RWPE1 (cell line): ENCODE results near the gene HK3.

Experiments
- CTCF ChIA-PET: fragments of 350-600 bp; sonication (Branson Sonifier 250); formaldehyde crosslinking; extraction: SDS; loops from one replicate; lab custom pipeline; 2021; lab: Yijun Ruan, JAX
- POLR2A ChIA-PET: fragments of 400-600 bp; formaldehyde crosslinking; extraction: SDS; loops from one replicate; lab custom pipeline; 2020; ENCODE audit warnings: antibody characterized with exemption; ENCODE audit not compliant: low non-redundant PET; lab: Yijun Ruan, JAX
- DNase-seq: peaks from one replicate; pipeline ENCODE4 v3.0.0; 2012; ENCODE audit warnings: low spot score
- H3K27ac ChIP-seq: fragments of 450-650 bp; 2 replicates; pipeline ENCODE4 v1.5.1; 2017
- CTCF ChIP-seq: fragments of 450-650 bp; conservative IDR thresholded peaks from 2 replicates; pipeline ENCODE4 v1.5.1; 2017; ENCODE audit warnings: low read depth, mild to moderate bottlenecking

The HK3 gene

GRCh38 chr5:176888016-176888864, 10.9 kb downstream of the HK3 start:
- no peak for DNase-seq
- ChIA-PET POLR2A (no interaction called here), CTCF (interaction anchor here (0.7 kb wide), 1 partner anchor 58 kb away, joined by 3 read pairs; no protein-coding TSS in a partner anchor)
- no peak for TF ChIP-seq CTCF
- H3K27ac ChIP-seq = no peak overlapping the region

- no peak for TF ChIP-seq CTCF
- POLR2A ChIA-PET = no interaction called here
- CTCF ChIA-PET = no interaction called here
- no peak overlapping the region for H3K27ac ChIP-seq
- DNase-seq = no peak
Observed at GRCh38 chr5:176887252-176887849, 11.8 kb downstream of the HK3 start.

- TF ChIP-seq CTCF = no peak
- POLR2A ChIA-PET = no interaction called here
- CTCF ChIA-PET = interaction anchor here (0.6 to 0.7 kb wide), 2 partner anchors 150 to 219 kb away, joined by 3 to 7 read pairs; no protein-coding TSS in a partner anchor
Observed at GRCh38 chr5:176886336-176887251, 12.6 kb downstream of the HK3 start.

GRCh38 chr5:176884571-176884890, 14.6 kb downstream of the HK3 start:
- no peak for TF ChIP-seq CTCF
- no peak overlapping the region for H3K27ac ChIP-seq
- no peak for DNase-seq
- ChIA-PET CTCF (interaction anchor here (0.7 to 1.3 kb wide), 3 partner anchors 11 to 227 kb away, joined by 3 to 4 read pairs (median 3); no protein-coding TSS in a partner anchor), POLR2A (no interaction called here)

More at GRCh38 chr5:176886336-176887251, 12.6 kb downstream of the HK3 start:
- no peak for DNase-seq
- no peak overlapping the region for H3K27ac ChIP-seq

GRCh38 chr5:176883700-176884570, 15.2 kb downstream of the HK3 start:
- DNase-seq = no peak
- POLR2A ChIA-PET = no interaction called here
- CTCF ChIA-PET = interaction anchor here (0.7 to 1.3 kb wide), 4 partner anchors 11 to 226 kb away, joined by 3 to 4 read pairs (median 3); no protein-coding TSS in a partner anchor
- no peak for TF ChIP-seq CTCF
- H3K27ac ChIP-seq = no peak overlapping the region
